ENCODE results near the gene VPS16.
"Not testable (repeated sequence)": the region's sequence is repeated elsewhere in the genome, so short reads cannot be mapped to it uniquely, and the experiment has no call there.

The VPS16 gene

GRCh38 chr20:2878515-2878914 lies 38.0 kb downstream of the VPS16 start:
- DNase-seq, result no peak
- CTCF ChIA-PET, result no interaction called here
- no peak overlapping the region for H3K27ac Mint-ChIP-seq
- H3K4me1 Mint-ChIP-seq, result peaks cover 35% of the 10 kb centered on the region
- no peak overlapping the region for H3K4me3 Mint-ChIP-seq
- no peaks in the 10 kb centered on the region for H3K9me3 Mint-ChIP-seq
- no peaks in the 10 kb centered on the region for H3K27me3 Mint-ChIP-seq
- peaks cover 29% of the 10 kb centered on the region for H3K36me3 Mint-ChIP-seq

GRCh38 chr20:2879146-2879545 lies 38.6 kb downstream of the VPS16 start:
- CTCF ChIA-PET, result interaction anchor here (0.6 kb wide), 1 partner anchor 469 kb away, joined by 3 read pairs; no protein-coding TSS in a partner anchor
- peaks cover 29% of the 10 kb centered on the region for H3K36me3 Mint-ChIP-seq
- H3K27me3 Mint-ChIP-seq, result no peaks in the 10 kb centered on the region
- H3K4me1 Mint-ChIP-seq, result peaks cover 39% of the 10 kb centered on the region
- DNase-seq, result no peak
- no peak overlapping the region for H3K27ac Mint-ChIP-seq
- H3K4me3 Mint-ChIP-seq, result no peak overlapping the region
- H3K9me3 Mint-ChIP-seq, result no peaks in the 10 kb centered on the region

GRCh38 chr20:2880650-2881049 lies 40.1 kb downstream of the VPS16 start:
- H3K27me3 Mint-ChIP-seq, result no peaks in the 10 kb centered on the region
- peaks cover 36% of the 10 kb centered on the region for H3K4me1 Mint-ChIP-seq
- CTCF ChIA-PET, result no interaction called here
- no peak overlapping the region for H3K4me3 Mint-ChIP-seq
- H3K36me3 Mint-ChIP-seq, result peaks cover 26% of the 10 kb centered on the region
- H3K9me3 Mint-ChIP-seq, result no peaks in the 10 kb centered on the region
- no peak overlapping the region for H3K27ac Mint-ChIP-seq
- DNase-seq, result no peak

GRCh38 chr20:2883726-2884637 lies 43.4 kb downstream of the VPS16 start:
- H3K27me3 Mint-ChIP-seq, result no peaks in the 10 kb centered on the region
- H3K27ac Mint-ChIP-seq, result no peak overlapping the region
- peaks cover 26% of the 10 kb centered on the region for H3K4me1 Mint-ChIP-seq
- H3K9me3 Mint-ChIP-seq, result no peaks in the 10 kb centered on the region
- no peak overlapping the region for H3K4me3 Mint-ChIP-seq
- no peak for DNase-seq
- CTCF ChIA-PET, result interaction anchor here (0.6 kb wide), 1 partner anchor 131 kb away, joined by 5 read pairs; no protein-coding TSS in a partner anchor
- peaks cover 13% of the 10 kb centered on the region for H3K36me3 Mint-ChIP-seq

- CTCF ChIA-PET, result no interaction called here
- H3K27ac Mint-ChIP-seq, result no peak overlapping the region
- no peak for DNase-seq
These were observed 47.2 kb downstream of the VPS16 start for GRCh38 chr20:2887715-2888114.

GRCh38 chr20:2888224-2888955 lies 47.8 kb downstream of the VPS16 start:
- Mint-ChIP-seq H3K36me3 (peaks cover 24% of the 10 kb centered on the region), H3K27me3 (no peaks in the 10 kb centered on the region), H3K27ac (no peak overlapping the region), H3K4me3 (no peak overlapping the region), H3K4me1 (peaks cover 37% of the 10 kb centered on the region), H3K9me3 (no peaks in the 10 kb centered on the region)
- no peak for DNase-seq
- CTCF ChIA-PET, result no interaction called here

More at GRCh38 chr20:2887715-2888114, 47.2 kb downstream of the VPS16 start:
- H3K9me3 Mint-ChIP-seq, result no peaks in the 10 kb centered on the region
- H3K36me3 Mint-ChIP-seq, result peaks cover 24% of the 10 kb centered on the region
- no peaks in the 10 kb centered on the region for H3K27me3 Mint-ChIP-seq
- H3K4me3 Mint-ChIP-seq, result no peak overlapping the region
- H3K4me1 Mint-ChIP-seq, result peaks cover 37% of the 10 kb centered on the region

GRCh38 chr20:2889209-2889608 lies 48.7 kb downstream of the VPS16 start:
- H3K4me3 Mint-ChIP-seq, result no peak overlapping the region
- H3K4me1 Mint-ChIP-seq, result peaks cover 33% of the 10 kb centered on the region
- peaks cover 23% of the 10 kb centered on the region for H3K36me3 Mint-ChIP-seq
- no peaks in the 10 kb centered on the region for H3K27me3 Mint-ChIP-seq
- peaks cover 1% of the 10 kb centered on the region for H3K9me3 Mint-ChIP-seq
- H3K27ac Mint-ChIP-seq, result no peak overlapping the region
- CTCF ChIA-PET, result no interaction called here
- no peak for DNase-seq

- Mint-ChIP-seq H3K27me3 (no peaks in the 10 kb centered on the region), H3K27ac (no peak overlapping the region), H3K4me3 (no peak overlapping the region), H3K9me3 (peaks cover 3% of the 10 kb centered on the region), H3K4me1 (peaks cover 29% of the 10 kb centered on the region), H3K36me3 (peaks cover 26% of the 10 kb centered on the region)
- CTCF ChIA-PET, result no interaction called here
- DNase-seq, result no peak
These were observed 49.3 kb downstream of the VPS16 start for GRCh38 chr20:2889797-2890196.

GRCh38 chr20:2890742-2891141 lies 50.2 kb downstream of the VPS16 start:
- Mint-ChIP-seq H3K4me1 (peaks cover 20% of the 10 kb centered on the region), H3K9me3 (peaks cover 6% of the 10 kb centered on the region), H3K4me3 (no peak overlapping the region), H3K27ac (no peak overlapping the region), H3K27me3 (no peaks in the 10 kb centered on the region), H3K36me3 (peaks cover 21% of the 10 kb centered on the region)
- no peak for DNase-seq
- CTCF ChIA-PET, result no interaction called here

- Mint-ChIP-seq H3K27me3 (no peaks in the 10 kb centered on the region), H3K9me3 (peaks cover 7% of the 10 kb centered on the region), H3K36me3 (peaks cover 23% of the 10 kb centered on the region), H3K27ac (no peak overlapping the region), H3K4me1 (peaks cover 20% of the 10 kb centered on the region), H3K4me3 (no peak overlapping the region)
- CTCF ChIA-PET, result no interaction called here
- no peak for DNase-seq
These were observed 50.8 kb downstream of the VPS16 start for GRCh38 chr20:2891343-2891742.

GRCh38 chr20:2892376-2892775 lies 51.8 kb downstream of the VPS16 start:
- Mint-ChIP-seq H3K4me3 (no peak overlapping the region), H3K36me3 (peaks cover 30% of the 10 kb centered on the region), H3K4me1 (peaks cover 17% of the 10 kb centered on the region), H3K27ac (no peak overlapping the region), H3K9me3 (peaks cover 8% of the 10 kb centered on the region), H3K27me3 (no peaks in the 10 kb centered on the region)
- DNase-seq, result no peak
- CTCF ChIA-PET, result interaction anchor here (0.6 kb wide), 1 partner anchor 9 kb away, joined by 5 read pairs; no protein-coding TSS in a partner anchor

- CTCF ChIA-PET, result no interaction called here
- no peaks in the 10 kb centered on the region for H3K27me3 Mint-ChIP-seq
- no peak overlapping the region for H3K4me3 Mint-ChIP-seq
- H3K27ac Mint-ChIP-seq, result no peak overlapping the region
- peaks cover 8% of the 10 kb centered on the region for H3K9me3 Mint-ChIP-seq
- DNase-seq, result no peak
- peaks cover 36% of the 10 kb centered on the region for H3K36me3 Mint-ChIP-seq
- peaks cover 15% of the 10 kb centered on the region for H3K4me1 Mint-ChIP-seq
These were observed 53.7 kb downstream of the VPS16 start for GRCh38 chr20:2894221-2894620.

GRCh38 chr20:2895154-2895553 lies 54.6 kb downstream of the VPS16 start:
- DNase-seq, H3K27ac Mint-ChIP-seq, CTCF ChIA-PET, H3K9me3 Mint-ChIP-seq, H3K4me3 Mint-ChIP-seq, H3K27me3 Mint-ChIP-seq: not testable (repeated sequence)
- Mint-ChIP-seq H3K36me3 (peaks cover 37% of the 10 kb centered on the region), H3K4me1 (peaks cover 20% of the 10 kb centered on the region)

GRCh38 chr20:2899243-2899642 lies 58.7 kb downstream of the VPS16 start:
- Mint-ChIP-seq H3K4me3 (no peak overlapping the region), H3K27ac (no peak overlapping the region), H3K9me3 (peaks cover 7% of the 10 kb centered on the region), H3K4me1 (peaks cover 39% of the 10 kb centered on the region), H3K27me3 (no peaks in the 10 kb centered on the region), H3K36me3 (peaks cover 37% of the 10 kb centered on the region)
- CTCF ChIA-PET, result no interaction called here
- DNase-seq, result no peak
